ENCODE data around the gene C6orf89.

Gene C6orf89

GRCh38 chr6:36873115-36873514 lies 12.6 kb upstream of the C6orf89 start:
- no peak for TF ChIP-seq CTCF (IDR thresholded peaks at IDR 0.05; ENCODE audit: low read length, missing control alignments)
- H3K4me3 ChIP-seq (replicated peaks; ENCODE audit: low read depth, low read length), result no peak overlapping the region
- DNase-seq (ENCODE audit: low read depth), result no peak

GRCh38 chr6:36873612-36874442 lies 11.9 kb upstream of the C6orf89 start:
- DNase-seq (ENCODE audit: low read depth), result peak; percentile 39
- peak; percentile 5 for TF ChIP-seq CTCF (IDR thresholded peaks at IDR 0.05; ENCODE audit: low read length, missing control alignments)
- H3K4me3 ChIP-seq (replicated peaks; ENCODE audit: low read depth, low read length), result peak overlapping the region; percentile 98

- peak; percentile 93 for DNase-seq (ENCODE audit: low read depth)
- TF ChIP-seq CTCF (IDR thresholded peaks at IDR 0.05; ENCODE audit: low read length, missing control alignments), result no peak
- H3K4me3 ChIP-seq (replicated peaks; ENCODE audit: low read depth, low read length), result peak within 1 kb of the TSS; percentile 98
Observed at GRCh38 chr6:36874443-36875249, 11.1 kb upstream of the C6orf89 start, which contains the start of gene PPIL1. PPIL1 (minus strand) TSS chr6:36874803; CDS start chr6:36874772, 31 bp downstream.

- DNase-seq (ENCODE audit: low read depth), result no peak
- H3K4me3 ChIP-seq (replicated peaks; ENCODE audit: low read depth, low read length), result peak overlapping the region; percentile 98
- TF ChIP-seq CTCF (IDR thresholded peaks at IDR 0.05; ENCODE audit: low read length, missing control alignments), result no peak
Observed at GRCh38 chr6:36875250-36875633, 10.5 kb upstream of the C6orf89 start.

GRCh38 chr6:36884610-36885009 lies 1.1 kb upstream of the C6orf89 start:
- DNase-seq (ENCODE audit: low read depth), result no peak
- H3K4me3 ChIP-seq (replicated peaks; ENCODE audit: low read depth, low read length), result no peak overlapping the region
- no peak for TF ChIP-seq CTCF (IDR thresholded peaks at IDR 0.05; ENCODE audit: low read length, missing control alignments)

GRCh38 chr6:36886950-36887618 lies 1.3 kb downstream of the C6orf89 start:
- H3K4me3 ChIP-seq (replicated peaks; ENCODE audit: low read depth, low read length), result peak overlapping the region; percentile 95
- TF ChIP-seq CTCF (IDR thresholded peaks at IDR 0.05; ENCODE audit: low read length, missing control alignments), result no peak
- no peak for DNase-seq (ENCODE audit: low read depth)
